ENCODE data around the gene ICE2. TPM values are rescaled to one million over a fixed set of nuclear protein-coding genes. Genes with fewer than 3 reads are reported as not detected.

ICE2 gene
- total and polyA plus RNA-seq, 5 donors from 2014 or later, result 37.1 to 52.2 (median 48.3) TPM

DNA sequence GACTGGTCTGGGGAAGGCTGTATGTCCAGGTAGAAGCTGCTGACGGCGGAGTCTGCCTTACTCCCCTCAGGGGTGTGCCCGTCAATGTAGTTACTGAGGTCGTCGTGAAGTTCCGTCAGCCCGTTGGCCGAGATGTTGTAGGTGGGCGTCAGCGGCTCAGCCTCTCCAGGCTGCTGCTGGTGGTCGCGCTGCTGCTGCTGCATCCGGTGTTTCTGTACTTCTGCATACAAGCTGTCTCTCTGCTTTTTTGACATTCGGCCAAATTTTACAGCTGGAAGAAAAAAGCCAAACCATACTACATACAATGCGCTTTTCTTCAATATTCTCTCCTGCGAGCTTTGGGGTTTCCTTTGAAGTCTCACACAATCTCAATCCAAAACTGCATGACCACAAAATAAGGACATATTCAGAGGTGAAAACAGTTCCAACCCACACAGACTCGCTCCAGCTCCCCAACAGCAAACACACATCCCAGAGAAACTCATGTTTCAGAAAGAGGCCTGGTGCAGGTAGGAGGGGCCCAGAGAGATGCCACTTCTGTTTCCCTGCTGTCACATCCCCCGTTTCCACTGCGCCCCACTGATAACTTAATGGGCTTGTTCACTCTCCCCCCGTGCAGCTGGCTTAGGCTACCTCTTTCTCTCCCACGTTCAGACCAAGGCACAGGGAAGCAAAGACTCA is 32.5 kb upstream of the ICE2 start:
- Mint-ChIP-seq H3K9me3 (no peaks in the 10 kb centered on the region), H3K27ac (peak overlapping the region; percentile 49 to 90 (median 88)), H3K4me1 (peaks cover 16 to 33% (median 30%) of the 10 kb centered on the region in 4 donors), H3K36me3 (peaks cover 40% of the 10 kb centered on the region), H3K27me3 (no peaks in the 10 kb centered on the region), H3K4me3 (peak overlapping the region in 2 of 4 donors; percentile 8 to 45)
- DNase-seq, result no peak
- peaks cover 9% of the 10 kb centered on the region for H3K4me1 ChIP-seq (ENCODE audit: control insufficient read depth, insufficient read depth, low read length, poor library complexity, severe bottlenecking)
- H3K9me3 ChIP-seq (ENCODE audit: control insufficient read depth in 2 of 2, low read length in 2 of 2), result no peaks in the 10 kb centered on the region
- H3K27me3 ChIP-seq (ENCODE audit: control insufficient read depth, insufficient read depth, low read length), result no peaks in the 10 kb centered on the region
- no peak for ATAC-seq (ENCODE audit: low read depth in 2 of 2)
- H3K27ac ChIP-seq (ENCODE audit: insufficient read depth, low read length, poor library complexity, severe bottlenecking), result no peak overlapping the region
- H3K36me3 ChIP-seq (ENCODE audit: control insufficient read depth, insufficient read depth, low read length), result peaks cover 73% of the 10 kb centered on the region
- no peak overlapping the region for H3K4me3 ChIP-seq (ENCODE audit: low read depth, low read length)

DNA sequence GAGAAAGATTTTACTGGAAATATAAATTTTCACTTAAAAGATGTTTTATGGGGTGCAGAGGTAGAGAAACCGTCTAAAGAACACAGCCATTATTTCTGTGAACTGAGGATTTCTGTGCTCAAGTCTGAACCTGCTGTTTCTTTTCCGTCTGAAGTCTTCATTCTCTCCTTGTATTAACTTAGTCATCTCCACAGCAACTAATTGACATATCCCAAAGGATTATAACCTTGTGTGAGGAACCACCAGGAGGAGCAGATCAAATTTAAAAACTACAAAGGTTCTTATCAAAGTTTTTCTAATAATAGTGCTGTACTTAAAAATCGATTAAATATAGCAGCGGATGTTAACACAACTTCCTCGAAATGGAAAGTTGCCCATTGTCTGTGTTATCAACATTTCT is 31.1 kb upstream of the ICE2 start:
- H3K36me3 ChIP-seq (ENCODE audit: control insufficient read depth, insufficient read depth, low read length), result peaks cover 83% of the 10 kb centered on the region
- H3K4me1 ChIP-seq (ENCODE audit: control insufficient read depth, insufficient read depth, low read length, poor library complexity, severe bottlenecking), result peaks cover 9% of the 10 kb centered on the region

DNA sequence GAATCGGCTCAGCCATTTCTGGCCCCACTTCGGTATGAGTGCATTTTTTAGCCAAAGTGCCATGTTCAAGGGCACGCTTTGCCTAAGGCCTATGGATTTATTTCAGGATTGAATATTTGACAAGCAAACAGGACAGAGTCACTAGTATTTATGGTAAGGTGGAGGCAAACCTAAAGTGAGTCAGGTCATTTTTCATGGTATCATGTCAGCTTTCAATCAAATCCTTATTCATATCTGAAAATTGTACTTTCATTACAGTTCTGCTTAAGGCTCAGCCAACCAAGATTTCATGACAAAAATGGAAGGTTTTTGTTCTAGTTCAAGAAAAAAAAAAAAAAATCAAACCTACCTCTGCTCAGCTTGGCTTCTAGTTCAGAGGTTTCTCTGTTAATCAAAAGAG is 30.5 kb upstream of the ICE2 start:
- no peaks in the 10 kb centered on the region for H3K27me3 Mint-ChIP-seq
- peak overlapping the region; percentile 25 to 87 (median 82) for H3K27ac Mint-ChIP-seq
- peaks cover 56% of the 10 kb centered on the region for H3K36me3 Mint-ChIP-seq
- DNase-seq (no peak), ATAC-seq (ENCODE audit: low read depth in 2 of 2) (no peak)
- H3K36me3 ChIP-seq (ENCODE audit: control insufficient read depth, insufficient read depth, low read length), result peaks cover 83% of the 10 kb centered on the region
- H3K27ac ChIP-seq (ENCODE audit: insufficient read depth, low read length, poor library complexity, severe bottlenecking), result peak overlapping the region; percentile 69
- peaks cover 9% of the 10 kb centered on the region for H3K4me1 ChIP-seq (ENCODE audit: control insufficient read depth, insufficient read depth, low read length, poor library complexity, severe bottlenecking)
- no peak overlapping the region for H3K4me3 Mint-ChIP-seq
- H3K9me3 ChIP-seq (ENCODE audit: control insufficient read depth in 2 of 2, low read length in 2 of 2), result no peaks in the 10 kb centered on the region
- H3K9me3 Mint-ChIP-seq, result no peaks in the 10 kb centered on the region
- no peak overlapping the region for H3K4me3 ChIP-seq (ENCODE audit: low read depth, low read length)
- H3K27me3 ChIP-seq (ENCODE audit: control insufficient read depth, insufficient read depth, low read length), result no peaks in the 10 kb centered on the region
- H3K4me1 Mint-ChIP-seq, result peaks cover 21 to 39% (median 26%) of the 10 kb centered on the region in 4 donors

More for the DNA sequence above, 31.1 kb upstream of the ICE2 start:
- Histone ChIP-seq H3K9me3 (ENCODE audit: control insufficient read depth in 2 of 2, low read length in 2 of 2) (no peaks in the 10 kb centered on the region), H3K27me3 (ENCODE audit: control insufficient read depth, insufficient read depth, low read length) (no peaks in the 10 kb centered on the region), H3K27ac (ENCODE audit: insufficient read depth, low read length, poor library complexity, severe bottlenecking) (no peak overlapping the region), H3K4me3 (ENCODE audit: low read depth, low read length) (no peak overlapping the region)
- no peak for ATAC-seq (ENCODE audit: low read depth in 2 of 2)
- H3K27me3 Mint-ChIP-seq, result no peaks in the 10 kb centered on the region
- H3K4me3 Mint-ChIP-seq, result no peak overlapping the region
- H3K9me3 Mint-ChIP-seq, result no peaks in the 10 kb centered on the region
- peaks cover 52% of the 10 kb centered on the region for H3K36me3 Mint-ChIP-seq
- no peak for DNase-seq
- H3K4me1 Mint-ChIP-seq, result peaks cover 21 to 39% (median 28%) of the 10 kb centered on the region in 4 donors
- H3K27ac Mint-ChIP-seq, result peak overlapping the region; percentile 46 to 87 (median 76)

DNA sequence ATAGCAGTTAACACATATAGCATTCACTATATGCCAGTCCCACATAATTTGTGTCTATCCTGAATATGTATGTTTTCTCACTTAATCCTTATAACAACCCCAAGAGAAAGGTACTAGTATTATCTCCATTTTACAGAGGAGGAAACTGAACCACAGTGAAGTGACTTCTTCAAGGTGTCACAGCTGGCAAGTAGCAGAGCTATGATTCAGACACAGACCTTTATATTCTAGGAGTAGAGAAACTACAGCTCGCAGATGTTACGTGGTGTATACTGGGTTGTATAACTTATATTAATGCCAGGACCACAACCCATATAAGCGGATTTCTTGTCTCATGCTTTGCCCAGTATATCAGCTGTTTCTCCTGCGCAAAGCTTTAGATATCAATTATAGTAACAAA is 29.5 kb upstream of the ICE2 start:
- H3K4me3 ChIP-seq (ENCODE audit: low read depth, low read length), result no peak overlapping the region
- H3K36me3 Mint-ChIP-seq, result peaks cover 51% of the 10 kb centered on the region
- no peaks in the 10 kb centered on the region for H3K27me3 ChIP-seq (ENCODE audit: control insufficient read depth, insufficient read depth, low read length)
- H3K9me3 Mint-ChIP-seq, result no peaks in the 10 kb centered on the region
- H3K27me3 Mint-ChIP-seq, result no peaks in the 10 kb centered on the region
- peaks cover 15 to 39% (median 25%) of the 10 kb centered on the region in 4 donors for H3K4me1 Mint-ChIP-seq
- H3K27ac Mint-ChIP-seq, result peak overlapping the region; percentile 85 to 91 (median 87)
- DNase-seq (peak in 1 of 3 donors; percentile 23), ATAC-seq (ENCODE audit: low read depth in 2 of 2) (peak; percentile 28 to 45)
- H3K27ac ChIP-seq (ENCODE audit: insufficient read depth, low read length, poor library complexity, severe bottlenecking), result peak overlapping the region; percentile 69
- H3K4me1 ChIP-seq (ENCODE audit: control insufficient read depth, insufficient read depth, low read length, poor library complexity, severe bottlenecking), result peaks cover 9% of the 10 kb centered on the region
- H3K9me3 ChIP-seq (ENCODE audit: control insufficient read depth in 2 of 2, low read length in 2 of 2), result no peaks in the 10 kb centered on the region
- no peak overlapping the region for H3K4me3 Mint-ChIP-seq
- peaks cover 81% of the 10 kb centered on the region for H3K36me3 ChIP-seq (ENCODE audit: control insufficient read depth, insufficient read depth, low read length)

DNA sequence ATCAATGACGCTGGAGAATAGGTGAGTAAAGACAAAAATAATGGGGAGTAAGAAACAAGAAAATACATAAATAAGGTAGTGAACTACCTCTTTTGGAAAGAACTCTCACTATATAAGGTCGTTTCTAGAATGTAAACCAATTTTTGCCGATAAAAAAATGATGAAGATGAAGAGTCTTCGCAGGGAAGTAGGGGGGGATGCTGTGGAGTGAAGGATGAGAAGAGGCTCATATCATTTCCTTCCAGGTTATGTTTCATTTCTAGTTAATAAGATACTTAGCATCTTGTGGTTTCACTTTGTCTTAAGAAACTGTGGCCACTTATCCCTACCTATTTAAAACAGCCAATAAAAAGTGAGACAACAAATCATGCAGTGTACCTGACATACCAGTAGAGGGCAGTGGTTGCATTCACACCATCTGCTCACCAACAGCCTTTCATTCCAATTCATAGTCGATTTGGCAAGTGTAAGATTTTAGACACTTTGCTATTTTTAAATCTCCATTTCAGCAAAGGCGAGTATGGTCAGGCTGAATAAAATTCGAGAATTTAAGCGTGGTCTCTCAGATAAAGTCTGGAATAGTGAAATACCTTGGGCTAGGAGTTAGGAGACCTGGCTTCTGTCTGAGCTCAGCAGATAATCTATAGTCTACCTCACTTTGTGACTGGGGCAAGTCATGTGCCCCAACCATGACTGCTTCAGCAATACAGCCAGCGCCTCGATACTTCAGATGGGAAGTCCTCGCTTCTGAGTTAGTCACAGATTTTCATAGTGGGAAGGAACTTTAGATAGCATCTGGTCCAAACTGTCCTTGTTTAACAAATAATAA is 28.9 kb upstream of the ICE2 start:
- DNase-seq, result peak; percentile 46 to 88 (median 81)
- Mint-ChIP-seq H3K9me3 (no peaks in the 10 kb centered on the region), H3K4me1 (peaks cover 15 to 39% (median 25%) of the 10 kb centered on the region in 4 donors), H3K36me3 (peaks cover 50% of the 10 kb centered on the region), H3K27me3 (no peaks in the 10 kb centered on the region), H3K4me3 (peak overlapping the region in 2 of 4 donors; percentile 6 to 38), H3K27ac (peak overlapping the region; percentile 85 to 91 (median 87))
- ATAC-seq (ENCODE audit: low read depth in 2 of 2), result peak; percentile 86 to 88
- Histone ChIP-seq H3K27me3 (ENCODE audit: control insufficient read depth, insufficient read depth, low read length) (no peaks in the 10 kb centered on the region), H3K27ac (ENCODE audit: insufficient read depth, low read length, poor library complexity, severe bottlenecking) (peak overlapping the region; percentile 69), H3K36me3 (ENCODE audit: control insufficient read depth, insufficient read depth, low read length) (peaks cover 81% of the 10 kb centered on the region), H3K4me3 (ENCODE audit: low read depth, low read length) (peak overlapping the region; percentile 8), H3K4me1 (ENCODE audit: control insufficient read depth, insufficient read depth, low read length, poor library complexity, severe bottlenecking) (peaks cover 9% of the 10 kb centered on the region), H3K9me3 (ENCODE audit: control insufficient read depth in 2 of 2, low read length in 2 of 2) (no peaks in the 10 kb centered on the region)

DNA sequence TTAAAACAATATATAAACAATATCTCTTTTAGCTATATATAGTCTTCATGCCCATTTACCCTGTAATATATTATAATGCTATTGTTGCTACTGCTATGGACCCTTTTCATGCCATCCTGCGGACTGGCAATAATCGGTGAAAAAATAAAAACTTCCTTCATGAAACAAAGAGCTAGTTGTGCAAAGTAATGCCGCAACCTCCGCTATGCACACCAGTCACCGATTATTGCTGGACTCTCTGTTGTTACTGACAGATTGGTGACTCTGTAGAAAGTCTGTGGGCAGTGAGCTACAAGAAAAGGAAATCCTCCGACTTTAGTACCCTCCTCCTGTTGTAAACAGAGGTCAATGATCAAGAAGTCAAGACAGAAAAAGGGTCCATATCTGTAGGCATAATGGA is 17.9 kb upstream of the ICE2 start:
- Mint-ChIP-seq H3K27ac (peak overlapping the region in 2 of 3 donors; percentile 20 to 47), H3K9me3 (no peaks in the 10 kb centered on the region), H3K27me3 (no peaks in the 10 kb centered on the region), H3K4me3 (no peak overlapping the region), H3K36me3 (peaks cover 36% of the 10 kb centered on the region), H3K4me1 (peaks cover 13 to 39% (median 23%) of the 10 kb centered on the region in 4 donors)
- no peak overlapping the region for H3K27ac ChIP-seq (ENCODE audit: insufficient read depth, low read length, poor library complexity, severe bottlenecking)
- no peaks in the 10 kb centered on the region for H3K4me1 ChIP-seq (ENCODE audit: control insufficient read depth, insufficient read depth, low read length, poor library complexity, severe bottlenecking)
- H3K4me3 ChIP-seq (ENCODE audit: low read depth, low read length), result no peak overlapping the region
- H3K36me3 ChIP-seq (ENCODE audit: control insufficient read depth, insufficient read depth, low read length), result peaks cover 91% of the 10 kb centered on the region
- ATAC-seq (ENCODE audit: low read depth in 2 of 2) (no peak), DNase-seq (no peak)
- no peaks in the 10 kb centered on the region for H3K27me3 ChIP-seq (ENCODE audit: control insufficient read depth, insufficient read depth, low read length)
- no peaks in the 10 kb centered on the region for H3K9me3 ChIP-seq (ENCODE audit: control insufficient read depth in 2 of 2, low read length in 2 of 2)

DNA sequence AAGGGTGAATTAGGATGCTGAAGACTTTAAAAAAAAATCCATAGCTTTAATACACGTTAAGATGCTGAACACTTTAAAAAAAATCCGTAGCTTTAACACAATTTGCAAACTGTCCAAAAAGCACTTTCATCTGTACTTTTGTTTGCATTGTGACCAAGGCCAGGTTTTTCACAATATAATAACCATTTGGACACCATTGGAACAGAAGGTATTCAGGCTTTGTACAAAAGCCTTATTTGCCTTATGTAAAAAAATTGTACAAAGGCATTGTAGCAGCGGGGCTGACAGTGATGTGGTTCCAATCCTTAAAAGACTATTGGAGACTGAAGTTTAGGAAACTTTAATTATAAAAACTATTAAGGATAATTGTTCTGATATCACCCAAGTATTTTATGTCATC is 15.2 kb upstream of the ICE2 start:
- Mint-ChIP-seq H3K27ac (peak overlapping the region in 1 of 3 donors; percentile 78), H3K9me3 (no peaks in the 10 kb centered on the region), H3K27me3 (no peaks in the 10 kb centered on the region), H3K4me1 (peaks cover 26 to 44% (median 28%) of the 10 kb centered on the region in 4 donors), H3K4me3 (no peak overlapping the region), H3K36me3 (peaks cover 34% of the 10 kb centered on the region)
- Histone ChIP-seq H3K27me3 (ENCODE audit: control insufficient read depth, insufficient read depth, low read length) (no peaks in the 10 kb centered on the region), H3K27ac (ENCODE audit: insufficient read depth, low read length, poor library complexity, severe bottlenecking) (no peak overlapping the region), H3K4me1 (ENCODE audit: control insufficient read depth, insufficient read depth, low read length, poor library complexity, severe bottlenecking) (no peaks in the 10 kb centered on the region), H3K4me3 (ENCODE audit: low read depth, low read length) (no peak overlapping the region), H3K9me3 (ENCODE audit: control insufficient read depth in 2 of 2, low read length in 2 of 2) (no peaks in the 10 kb centered on the region), H3K36me3 (ENCODE audit: control insufficient read depth, insufficient read depth, low read length) (peaks cover 75% of the 10 kb centered on the region)
- ATAC-seq (ENCODE audit: low read depth in 2 of 2) (no peak), DNase-seq (no peak)
